Colon (tissue), 2 donors: ENCODE data around the gene ARHGAP24.
"Not testable (repeated sequence)": the region's sequence is repeated elsewhere in the genome, so short reads cannot be mapped to it uniquely, and the experiment has no call there.

Experiments
- FAIRE-seq: peaks from 2 replicates; lab custom pipeline; 2012; peaks lifted over from hg19 to GRCh38; lab: Jason Lieb, UNC
- donor health status: control.
- donor health status: control.

The ARHGAP24 gene

GRCh38 chr4:85915570-85915969 lies 440.6 kb downstream of the ARHGAP24 start:
- FAIRE-seq = not testable (repeated sequence)

GRCh38 chr4:85919200-85919887 lies 444.4 kb downstream of the ARHGAP24 start:
- FAIRE-seq = no peak

- FAIRE-seq = no peak
Observed at GRCh38 chr4:85925071-85925470, 450.1 kb downstream of the ARHGAP24 start.

- no peak for FAIRE-seq
Observed at GRCh38 chr4:85928775-85929591, 454.0 kb downstream of the ARHGAP24 start.

GRCh38 chr4:85929961-85930665 lies 455.2 kb downstream of the ARHGAP24 start:
- no peak for FAIRE-seq

GRCh38 chr4:85932500-85933290 lies 457.7 kb downstream of the ARHGAP24 start:
- no peak for FAIRE-seq

GRCh38 chr4:85933291-85933640 lies 458.3 kb downstream of the ARHGAP24 start:
- FAIRE-seq = no peak

GRCh38 chr4:85937507-85937906 lies 462.6 kb downstream of the ARHGAP24 start:
- FAIRE-seq = no peak

GRCh38 chr4:85938062-85938461 lies 463.1 kb downstream of the ARHGAP24 start:
- FAIRE-seq = no peak

- no peak for FAIRE-seq
Observed at GRCh38 chr4:85938902-85939301, 464.0 kb downstream of the ARHGAP24 start.

- no peak for FAIRE-seq
Observed at GRCh38 chr4:85939595-85939994, 464.6 kb downstream of the ARHGAP24 start.

GRCh38 chr4:85940151-85940550 lies 465.2 kb downstream of the ARHGAP24 start:
- FAIRE-seq = no peak

GRCh38 chr4:85942107-85942506 lies 467.2 kb downstream of the ARHGAP24 start:
- no peak for FAIRE-seq

GRCh38 chr4:85946821-85947220 lies 471.9 kb downstream of the ARHGAP24 start:
- no peak for FAIRE-seq

- no peak for FAIRE-seq
Observed at GRCh38 chr4:85951099-85951498, 476.1 kb downstream of the ARHGAP24 start.

- no peak for FAIRE-seq
Observed at GRCh38 chr4:85952528-85952927, 477.6 kb downstream of the ARHGAP24 start.

GRCh38 chr4:85952972-85953650 lies 478.2 kb downstream of the ARHGAP24 start:
- FAIRE-seq = no peak

GRCh38 chr4:85953651-85954018 lies 478.7 kb downstream of the ARHGAP24 start:
- FAIRE-seq = no peak

- FAIRE-seq = no peak
Observed at GRCh38 chr4:85955620-85956292, 480.8 kb downstream of the ARHGAP24 start.

- no peak for FAIRE-seq
Observed at GRCh38 chr4:85956293-85956945, 481.5 kb downstream of the ARHGAP24 start.

- FAIRE-seq = no peak
Observed at GRCh38 chr4:85961887-85962286, 486.9 kb downstream of the ARHGAP24 start.
